GM23338 (cell line): ENCODE measurements around the gene GBE1. TPM values are rescaled to one million over a fixed set of nuclear protein-coding genes. Genes with fewer than 3 reads are reported as not detected.

Source experiments
- ATAC-seq: fragments of 200-7000 bp; cut with Tn5 transposase; 3 replicates; pipeline ENCODE4 v1.9.1; 2020
- DNase-seq: peaks from one replicate; pipeline ENCODE4 v3.0.0-alpha.2; 2015; ENCODE audit warnings: low spot score
- H2AFZ ChIP-seq: fragments of 200-600 bp; sonication (generic); 2 replicates; pipeline ENCODE4 v1.8.0; 2016; ENCODE audit warnings: antibody characterized with exemption, mild to moderate bottlenecking, moderate library complexity
- H3F3A ChIP-seq: fragments of 200-600 bp; sonication (generic); replicated peaks from 2 replicates; pipeline ENCODE4 v1.8.0; 2017; ENCODE audit warnings: antibody characterized with exemption, mixed run types, low read depth
- H3K27ac ChIP-seq: fragments of 200-600 bp; sonication (generic); 2 replicates; pipeline ENCODE4 v1.6.1; 2016; ENCODE audit warnings: low read depth
- H3K27me3 ChIP-seq: fragments of 200-600 bp; sonication (generic); 2 replicates; pipeline ENCODE4 v1.8.0; 2016; ENCODE audit warnings: mild to moderate bottlenecking, mixed run types, moderate library complexity; ENCODE audit not compliant: insufficient read depth
- H3K36me3 ChIP-seq: fragments of 200-600 bp; sonication (generic); 2 replicates; pipeline ENCODE4 v1.8.0; 2016; ENCODE audit warnings: mild to moderate bottlenecking; ENCODE audit not compliant: insufficient read depth
- H3K4me1 ChIP-seq: fragments of 200-600 bp; sonication (generic); 2 replicates; pipeline ENCODE4 v1.8.0; 2016; ENCODE audit warnings: mild to moderate bottlenecking, moderate library complexity; ENCODE audit not compliant: insufficient read depth
- H3K4me2 ChIP-seq: fragments of 200-600 bp; sonication (generic); 2 replicates; pipeline ENCODE4 v1.7.1; 2017; ENCODE audit warnings: mixed run types
- H3K4me3 ChIP-seq: fragments of 200-600 bp; sonication (generic); 2 replicates; pipeline ENCODE4 v1.6.1; 2016; ENCODE audit warnings: mixed run types
- H3K79me2 ChIP-seq: fragments of 200-600 bp; sonication (generic); replicated peaks from 2 replicates; pipeline ENCODE4 v1.8.0; 2017; ENCODE audit warnings: mild to moderate bottlenecking; ENCODE audit not compliant: insufficient read depth
- H3K9me2 ChIP-seq: fragments of 200-600 bp; sonication (generic); 2 replicates; pipeline ENCODE4 v1.8.0; 2017; ENCODE audit not compliant: insufficient read depth
- H4K20me1 ChIP-seq: fragments of 200-600 bp; sonication (generic); replicated peaks from 2 replicates; pipeline ENCODE4 v1.8.0; 2017; ENCODE audit warnings: mild to moderate bottlenecking; ENCODE audit not compliant: insufficient read depth
- H3K27ac Mint-ChIP-seq: 2 replicates; pipeline ENCODE4 v1.8.0; 2020; ENCODE audit warnings: inconsistent platforms, mild to moderate bottlenecking, moderate library complexity, mixed read lengths
- H3K27me3 Mint-ChIP-seq: 3 replicates; pipeline ENCODE4 v1.8.0; 2022; ENCODE audit warnings: low read depth, mild to moderate bottlenecking, moderate library complexity, mixed read lengths, inconsistent platforms; ENCODE audit not compliant: insufficient read depth, poor library complexity
- H3K36me3 Mint-ChIP-seq: 3 replicates; pipeline ENCODE4 v1.8.0; 2021; ENCODE audit warnings: low read depth, mild to moderate bottlenecking, inconsistent platforms, moderate library complexity, mixed read lengths
- H3K4me1 Mint-ChIP-seq: 3 replicates; pipeline ENCODE4 v1.8.0; 2020; ENCODE audit warnings: mild to moderate bottlenecking, inconsistent platforms, mixed read lengths
- H3K4me3 Mint-ChIP-seq: 3 replicates; pipeline ENCODE4 v1.8.0; 2021; ENCODE audit warnings: moderate library complexity, mild to moderate bottlenecking, inconsistent platforms, mixed read lengths
- H3K9me3 Mint-ChIP-seq: 3 replicates; pipeline ENCODE4 v1.8.0; 2020; ENCODE audit warnings: moderate library complexity, mild to moderate bottlenecking, inconsistent platforms, mixed read lengths
- CREB1 ChIP-seq: fragments of 250-450 bp; sonication (Bioruptor Pico); IDR thresholded peaks from 2 replicates; pipeline ENCODE4 v1.5.0; 2020; ENCODE audit warnings: low read depth, mild to moderate bottlenecking, moderate library complexity
- EZH2 ChIP-seq: fragments of 200-600 bp; sonication (generic); IDR thresholded peaks from one replicate; pipeline ENCODE4 v1.8.0; 2017; ENCODE audit warnings: antibody characterized with exemption, mild to moderate bottlenecking, low read depth; ENCODE audit not compliant: unreplicated experiment
- NANOG ChIP-seq: IDR thresholded peaks from 2 replicates; pipeline ENCODE4 v1.6.1; 2016; ENCODE audit warnings: antibody characterized with exemption, borderline replicate concordance
- STAT1 ChIP-seq: IDR thresholded peaks from one replicate; pipeline ENCODE4 v1.6.1; 2016; ENCODE audit warnings: antibody characterized with exemption; ENCODE audit not compliant: unreplicated experiment
- polyA plus RNA-seq: library from polyadenylated mRNA; unstranded; fragments of >200 nt; fragmentation: Nextera tagmentation; extraction: Ambion mirVana; gene quantifications from 2 replicates; pipeline ENCODE4 v1.2.1, GENCODE V29; 2016
- total RNA-seq: library from RNA; depleted of rRNA; stranded (reverse); fragments of >200 nt; shearing (Covaris generic); gene quantifications from 2 replicates; pipeline ENCODE4 v1.2.3, GENCODE V29; 2014
- TF ChIP-seq, protein P1 (sequence below): IDR thresholded peaks from 2 replicates; pipeline ENCODE4 v1.6.1; 2016; ENCODE audit warnings: antibody characterized with exemption
- TF ChIP-seq, protein P2 (sequence below): IDR thresholded peaks from one replicate; pipeline ENCODE4 v1.6.1; 2018; ENCODE audit warnings: antibody characterized with exemption; ENCODE audit not compliant: unreplicated experiment
- TF ChIP-seq, protein P3 (sequence below), 2 experiments: fragments of 200-600 bp in 1 of 2; sonication (generic) in 1 of 2; conservative IDR thresholded peaks; 2 replicates each; pipeline versions ENCODE4 v1.5.1 to v1.6.1; 2016 to 2017; ENCODE audit warnings: antibody characterized with exemption in 2 of 2, low read depth in 2 of 2, mild to moderate bottlenecking in 2 of 2, moderate library complexity in 1 of 2
- TF ChIP-seq, protein P4 (sequence below): fragments of 250-450 bp; sonication (Bioruptor Pico); IDR thresholded peaks from 2 replicates; pipeline ENCODE4 v1.5.0; 2020; ENCODE audit warnings: mild to moderate bottlenecking, moderate library complexity

Gene GBE1
- total and polyA plus RNA-seq, 2 experiments from 2014 or later = 6.4 to 12.2 TPM

DNA sequence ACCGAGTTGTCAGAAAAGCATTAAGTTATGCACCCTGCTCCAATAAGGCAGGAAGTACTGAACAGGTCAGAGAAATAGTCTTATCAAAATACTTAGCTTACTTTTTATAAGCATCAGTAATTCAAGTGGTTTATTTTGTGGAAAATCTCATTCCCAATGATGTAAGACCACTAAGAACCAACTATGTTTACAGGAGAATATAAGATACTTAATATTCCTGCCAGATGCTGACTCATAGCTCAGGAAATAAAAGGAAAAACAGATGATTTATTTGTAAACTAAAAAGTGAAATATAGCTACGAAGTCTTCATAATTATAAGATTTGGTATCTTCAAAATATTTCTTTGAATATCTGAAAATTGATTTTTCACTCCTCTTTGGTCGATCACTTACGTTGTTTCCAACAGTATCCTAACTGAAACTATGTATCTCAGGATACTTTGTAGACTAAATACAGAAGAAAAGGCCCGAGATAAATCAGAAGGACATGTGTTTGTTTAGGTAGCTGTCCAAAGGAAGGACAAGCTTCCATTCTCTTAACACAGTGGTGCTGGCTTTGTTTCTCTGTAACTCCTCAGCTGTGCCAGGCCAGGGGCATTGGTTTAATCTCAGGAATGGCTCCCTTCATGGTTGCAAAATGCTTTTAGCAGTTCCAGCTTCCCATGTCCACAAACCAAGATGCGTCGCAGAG is 295.8 kb downstream of the GBE1 start:
- Histone ChIP-seq H3K79me2 (no peaks in the 10 kb centered on the region), H2AFZ (no peak overlapping the region; the same call in 1 of the 2 replicates), H3K4me3 (no peak overlapping the region), H4K20me1 (no peaks in the 10 kb centered on the region), H3K27me3 (no peaks in the 10 kb centered on the region), H3K4me1 (peaks cover 7% of the 10 kb centered on the region; the same call in 1 of the 2 replicates), H3K36me3 (no peaks in the 10 kb centered on the region), H3F3A (no peaks in the 10 kb centered on the region), H3K4me2 (no peak overlapping the region), H3K27ac (no peak overlapping the region), H3K9me2 (no peaks in the 10 kb centered on the region)
- ATAC-seq (no peak), DNase-seq (no peak)
- TF ChIP-seq NANOG (no peak), EZH2 (no peak), CREB1 (CRISPR knock-in tag) (no peak), STAT1 (no peak)
- TF ChIP-seq, protein P1, sequence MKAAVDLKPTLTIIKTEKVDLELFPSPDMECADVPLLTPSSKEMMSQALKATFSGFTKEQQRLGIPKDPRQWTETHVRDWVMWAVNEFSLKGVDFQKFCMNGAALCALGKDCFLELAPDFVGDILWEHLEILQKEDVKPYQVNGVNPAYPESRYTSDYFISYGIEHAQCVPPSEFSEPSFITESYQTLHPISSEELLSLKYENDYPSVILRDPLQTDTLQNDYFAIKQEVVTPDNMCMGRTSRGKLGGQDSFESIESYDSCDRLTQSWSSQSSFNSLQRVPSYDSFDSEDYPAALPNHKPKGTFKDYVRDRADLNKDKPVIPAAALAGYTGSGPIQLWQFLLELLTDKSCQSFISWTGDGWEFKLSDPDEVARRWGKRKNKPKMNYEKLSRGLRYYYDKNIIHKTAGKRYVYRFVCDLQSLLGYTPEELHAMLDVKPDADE = no peak
- TF ChIP-seq, protein P2, sequence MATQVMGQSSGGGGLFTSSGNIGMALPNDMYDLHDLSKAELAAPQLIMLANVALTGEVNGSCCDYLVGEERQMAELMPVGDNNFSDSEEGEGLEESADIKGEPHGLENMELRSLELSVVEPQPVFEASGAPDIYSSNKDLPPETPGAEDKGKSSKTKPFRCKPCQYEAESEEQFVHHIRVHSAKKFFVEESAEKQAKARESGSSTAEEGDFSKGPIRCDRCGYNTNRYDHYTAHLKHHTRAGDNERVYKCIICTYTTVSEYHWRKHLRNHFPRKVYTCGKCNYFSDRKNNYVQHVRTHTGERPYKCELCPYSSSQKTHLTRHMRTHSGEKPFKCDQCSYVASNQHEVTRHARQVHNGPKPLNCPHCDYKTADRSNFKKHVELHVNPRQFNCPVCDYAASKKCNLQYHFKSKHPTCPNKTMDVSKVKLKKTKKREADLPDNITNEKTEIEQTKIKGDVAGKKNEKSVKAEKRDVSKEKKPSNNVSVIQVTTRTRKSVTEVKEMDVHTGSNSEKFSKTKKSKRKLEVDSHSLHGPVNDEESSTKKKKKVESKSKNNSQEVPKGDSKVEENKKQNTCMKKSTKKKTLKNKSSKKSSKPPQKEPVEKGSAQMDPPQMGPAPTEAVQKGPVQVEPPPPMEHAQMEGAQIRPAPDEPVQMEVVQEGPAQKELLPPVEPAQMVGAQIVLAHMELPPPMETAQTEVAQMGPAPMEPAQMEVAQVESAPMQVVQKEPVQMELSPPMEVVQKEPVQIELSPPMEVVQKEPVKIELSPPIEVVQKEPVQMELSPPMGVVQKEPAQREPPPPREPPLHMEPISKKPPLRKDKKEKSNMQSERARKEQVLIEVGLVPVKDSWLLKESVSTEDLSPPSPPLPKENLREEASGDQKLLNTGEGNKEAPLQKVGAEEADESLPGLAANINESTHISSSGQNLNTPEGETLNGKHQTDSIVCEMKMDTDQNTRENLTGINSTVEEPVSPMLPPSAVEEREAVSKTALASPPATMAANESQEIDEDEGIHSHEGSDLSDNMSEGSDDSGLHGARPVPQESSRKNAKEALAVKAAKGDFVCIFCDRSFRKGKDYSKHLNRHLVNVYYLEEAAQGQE = no peak
- TF ChIP-seq, protein P3, sequence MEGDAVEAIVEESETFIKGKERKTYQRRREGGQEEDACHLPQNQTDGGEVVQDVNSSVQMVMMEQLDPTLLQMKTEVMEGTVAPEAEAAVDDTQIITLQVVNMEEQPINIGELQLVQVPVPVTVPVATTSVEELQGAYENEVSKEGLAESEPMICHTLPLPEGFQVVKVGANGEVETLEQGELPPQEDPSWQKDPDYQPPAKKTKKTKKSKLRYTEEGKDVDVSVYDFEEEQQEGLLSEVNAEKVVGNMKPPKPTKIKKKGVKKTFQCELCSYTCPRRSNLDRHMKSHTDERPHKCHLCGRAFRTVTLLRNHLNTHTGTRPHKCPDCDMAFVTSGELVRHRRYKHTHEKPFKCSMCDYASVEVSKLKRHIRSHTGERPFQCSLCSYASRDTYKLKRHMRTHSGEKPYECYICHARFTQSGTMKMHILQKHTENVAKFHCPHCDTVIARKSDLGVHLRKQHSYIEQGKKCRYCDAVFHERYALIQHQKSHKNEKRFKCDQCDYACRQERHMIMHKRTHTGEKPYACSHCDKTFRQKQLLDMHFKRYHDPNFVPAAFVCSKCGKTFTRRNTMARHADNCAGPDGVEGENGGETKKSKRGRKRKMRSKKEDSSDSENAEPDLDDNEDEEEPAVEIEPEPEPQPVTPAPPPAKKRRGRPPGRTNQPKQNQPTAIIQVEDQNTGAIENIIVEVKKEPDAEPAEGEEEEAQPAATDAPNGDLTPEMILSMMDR (conservative IDR thresholded peaks at IDR 0.05; ENCODE audit: low read depth in 2 of 2) = no peak
- TF ChIP-seq, protein P4, sequence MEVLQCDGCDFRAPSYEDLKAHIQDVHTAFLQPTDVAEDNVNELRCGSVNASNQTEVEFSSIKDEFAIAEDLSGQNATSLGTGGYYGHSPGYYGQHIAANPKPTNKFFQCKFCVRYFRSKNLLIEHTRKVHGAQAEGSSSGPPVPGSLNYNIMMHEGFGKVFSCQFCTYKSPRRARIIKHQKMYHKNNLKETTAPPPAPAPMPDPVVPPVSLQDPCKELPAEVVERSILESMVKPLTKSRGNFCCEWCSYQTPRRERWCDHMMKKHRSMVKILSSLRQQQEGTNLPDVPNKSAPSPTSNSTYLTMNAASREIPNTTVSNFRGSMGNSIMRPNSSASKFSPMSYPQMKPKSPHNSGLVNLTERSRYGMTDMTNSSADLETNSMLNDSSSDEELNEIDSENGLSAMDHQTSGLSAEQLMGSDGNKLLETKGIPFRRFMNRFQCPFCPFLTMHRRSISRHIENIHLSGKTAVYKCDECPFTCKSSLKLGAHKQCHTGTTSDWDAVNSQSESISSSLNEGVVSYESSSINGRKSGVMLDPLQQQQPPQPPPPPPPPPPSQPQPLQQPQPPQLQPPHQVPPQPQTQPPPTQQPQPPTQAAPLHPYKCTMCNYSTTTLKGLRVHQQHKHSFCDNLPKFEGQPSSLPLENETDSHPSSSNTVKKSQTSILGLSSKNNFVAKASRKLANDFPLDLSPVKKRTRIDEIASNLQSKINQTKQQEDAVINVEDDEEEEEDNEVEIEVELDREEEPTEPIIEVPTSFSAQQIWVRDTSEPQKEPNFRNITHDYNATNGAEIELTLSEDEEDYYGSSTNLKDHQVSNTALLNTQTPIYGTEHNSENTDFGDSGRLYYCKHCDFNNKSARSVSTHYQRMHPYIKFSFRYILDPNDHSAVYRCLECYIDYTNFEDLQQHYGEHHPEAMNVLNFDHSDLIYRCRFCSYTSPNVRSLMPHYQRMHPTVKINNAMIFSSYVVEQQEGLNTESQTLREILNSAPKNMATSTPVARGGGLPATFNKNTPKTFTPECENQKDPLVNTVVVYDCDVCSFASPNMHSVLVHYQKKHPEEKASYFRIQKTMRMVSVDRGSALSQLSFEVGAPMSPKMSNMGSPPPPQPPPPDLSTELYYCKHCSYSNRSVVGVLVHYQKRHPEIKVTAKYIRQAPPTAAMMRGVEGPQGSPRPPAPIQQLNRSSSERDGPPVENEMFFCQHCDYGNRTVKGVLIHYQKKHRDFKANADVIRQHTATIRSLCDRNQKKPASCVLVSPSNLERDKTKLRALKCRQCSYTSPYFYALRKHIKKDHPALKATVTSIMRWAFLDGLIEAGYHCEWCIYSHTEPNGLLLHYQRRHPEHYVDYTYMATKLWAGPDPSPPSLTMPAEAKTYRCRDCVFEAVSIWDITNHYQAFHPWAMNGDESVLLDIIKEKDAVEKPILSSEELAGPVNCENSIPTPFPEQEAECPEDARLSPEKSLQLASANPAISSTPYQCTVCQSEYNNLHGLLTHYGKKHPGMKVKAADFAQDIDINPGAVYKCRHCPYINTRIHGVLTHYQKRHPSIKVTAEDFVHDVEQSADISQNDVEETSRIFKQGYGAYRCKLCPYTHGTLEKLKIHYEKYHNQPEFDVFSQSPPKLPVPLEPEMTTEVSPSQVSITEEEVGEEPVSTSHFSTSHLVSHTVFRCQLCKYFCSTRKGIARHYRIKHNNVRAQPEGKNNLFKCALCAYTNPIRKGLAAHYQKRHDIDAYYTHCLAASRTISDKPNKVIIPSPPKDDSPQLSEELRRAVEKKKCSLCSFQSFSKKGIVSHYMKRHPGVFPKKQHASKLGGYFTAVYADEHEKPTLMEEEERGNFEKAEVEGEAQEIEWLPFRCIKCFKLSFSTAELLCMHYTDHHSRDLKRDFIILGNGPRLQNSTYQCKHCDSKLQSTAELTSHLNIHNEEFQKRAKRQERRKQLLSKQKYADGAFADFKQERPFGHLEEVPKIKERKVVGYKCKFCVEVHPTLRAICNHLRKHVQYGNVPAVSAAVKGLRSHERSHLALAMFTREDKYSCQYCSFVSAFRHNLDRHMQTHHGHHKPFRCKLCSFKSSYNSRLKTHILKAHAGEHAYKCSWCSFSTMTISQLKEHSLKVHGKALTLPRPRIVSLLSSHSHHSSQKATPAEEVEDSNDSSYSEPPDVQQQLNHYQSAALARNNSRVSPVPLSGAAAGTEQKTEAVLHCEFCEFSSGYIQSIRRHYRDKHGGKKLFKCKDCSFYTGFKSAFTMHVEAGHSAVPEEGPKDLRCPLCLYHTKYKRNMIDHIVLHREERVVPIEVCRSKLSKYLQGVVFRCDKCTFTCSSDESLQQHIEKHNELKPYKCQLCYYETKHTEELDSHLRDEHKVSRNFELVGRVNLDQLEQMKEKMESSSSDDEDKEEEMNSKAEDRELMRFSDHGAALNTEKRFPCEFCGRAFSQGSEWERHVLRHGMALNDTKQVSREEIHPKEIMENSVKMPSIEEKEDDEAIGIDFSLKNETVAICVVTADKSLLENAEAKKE (CRISPR knock-in tag) = no peak
- Mint-ChIP-seq H3K27ac (peak overlapping the region; percentile 31; the same call in 1 of the 2 replicates), H3K36me3 (no peaks in the 10 kb centered on the region), H3K4me1 (peaks cover 15% of the 10 kb centered on the region), H3K4me3 (no peak overlapping the region), H3K9me3 (no peaks in the 10 kb centered on the region), H3K27me3 (no peaks in the 10 kb centered on the region)
